ENCODE results near the gene ATG16L2.

GRCh38 chr11:72848846-72849466 is 34.7 kb downstream of the ATG16L2 start:
- TF ChIP-seq CTCF (IDR thresholded peaks at IDR 0.05; ENCODE audit: insufficient read depth, low read depth, low read length): peak; percentile 71
- TF ChIP-seq EZH2 (IDR thresholded peaks at IDR 0.05; ENCODE audit: insufficient read depth, low read length): no peak

All from astrocyte (in vitro differentiated cells and primary cell).